Osteoblast (primary cell): ENCODE measurements around the gene EFNB2. TPM values are rescaled to one million over a fixed set of nuclear protein-coding genes. Genes with fewer than 3 reads are reported as not detected.

Source experiments
- DNase-seq: peaks from one replicate; pipeline ENCODE4 v3.0.0; 2011; ENCODE audit warnings: low spot score, mixed read lengths; ENCODE audit not compliant: insufficient read length; ENCODE audit errors: missing footprints
- H2AFZ ChIP-seq: 2 replicates; pipeline ENCODE4 v1.6.0; 2011; ENCODE audit warnings: mild to moderate bottlenecking, low read length
- H3K27ac ChIP-seq: 2 replicates; pipeline ENCODE4 v1.5.1; 2011; ENCODE audit warnings: mild to moderate bottlenecking, low read depth, low read length, moderate library complexity
- H3K27me3 ChIP-seq: 2 replicates; pipeline ENCODE4 v1.6.0; 2012; ENCODE audit warnings: mild to moderate bottlenecking, control low read depth, inconsistent platforms, low read length, moderate library complexity; ENCODE audit not compliant: insufficient read depth
- H3K36me3 ChIP-seq: 2 replicates; pipeline ENCODE4 v1.5.1; 2011; ENCODE audit warnings: mild to moderate bottlenecking, low read length, control low read depth, moderate library complexity; ENCODE audit not compliant: insufficient read depth
- H3K4me1 ChIP-seq: 2 replicates; pipeline ENCODE4 v1.5.1; 2011; ENCODE audit warnings: mild to moderate bottlenecking, low read length, control low read depth, moderate library complexity; ENCODE audit not compliant: insufficient read depth
- H3K4me2 ChIP-seq: 2 replicates; pipeline ENCODE4 v1.6.0; 2011; ENCODE audit warnings: mild to moderate bottlenecking, low read length; ENCODE audit not compliant: insufficient read depth
- H3K4me3 ChIP-seq: fragments of 200-600 bp; sonication (generic); 3 replicates; pipeline ENCODE4 v1.5.1; 2012; ENCODE audit warnings: mild to moderate bottlenecking, low read length, inconsistent platforms; ENCODE audit not compliant: insufficient read depth
- H3K79me2 ChIP-seq: 2 replicates; pipeline ENCODE4 v1.6.0; 2012; ENCODE audit warnings: mild to moderate bottlenecking, low read length, control low read depth, inconsistent platforms; ENCODE audit not compliant: insufficient read depth
- H3K9me3 ChIP-seq: 2 replicates; pipeline ENCODE4 v1.5.1; 2011; ENCODE audit warnings: low read depth, low read length, control low read depth
- H4K20me1 ChIP-seq: 2 replicates; pipeline ENCODE4 v1.6.0; 2012; ENCODE audit warnings: mild to moderate bottlenecking, low read length, control low read depth; ENCODE audit not compliant: insufficient read depth
- total RNA-seq: library from RNA; depleted of rRNA; stranded (reverse); fragments of >200 nt; gene quantifications from 2 replicates; pipeline ENCODE4 v1.2.3, GENCODE V29; 2012
- TF ChIP-seq, protein P1 (sequence below): IDR thresholded peaks from 2 replicates; pipeline ENCODE4 v1.5.1; 2011; ENCODE audit warnings: mild to moderate bottlenecking, low read depth, low read length, moderate library complexity; ENCODE audit errors: extremely low read depth

Gene EFNB2
- total RNA-seq, 1 donor: 17.0 TPM

GRCh38 chr13:106537521-106537920 is 2.1 kb upstream of the EFNB2 start:
- peaks cover 3% of the 10 kb centered on the region for H4K20me1 ChIP-seq
- no peaks in the 10 kb centered on the region for H3K27me3 ChIP-seq
- DNase-seq: no peak
- peaks cover 22% of the 10 kb centered on the region for H3K79me2 ChIP-seq
- H3K4me1 ChIP-seq: peaks cover 11% of the 10 kb centered on the region
- TF ChIP-seq, protein P1, sequence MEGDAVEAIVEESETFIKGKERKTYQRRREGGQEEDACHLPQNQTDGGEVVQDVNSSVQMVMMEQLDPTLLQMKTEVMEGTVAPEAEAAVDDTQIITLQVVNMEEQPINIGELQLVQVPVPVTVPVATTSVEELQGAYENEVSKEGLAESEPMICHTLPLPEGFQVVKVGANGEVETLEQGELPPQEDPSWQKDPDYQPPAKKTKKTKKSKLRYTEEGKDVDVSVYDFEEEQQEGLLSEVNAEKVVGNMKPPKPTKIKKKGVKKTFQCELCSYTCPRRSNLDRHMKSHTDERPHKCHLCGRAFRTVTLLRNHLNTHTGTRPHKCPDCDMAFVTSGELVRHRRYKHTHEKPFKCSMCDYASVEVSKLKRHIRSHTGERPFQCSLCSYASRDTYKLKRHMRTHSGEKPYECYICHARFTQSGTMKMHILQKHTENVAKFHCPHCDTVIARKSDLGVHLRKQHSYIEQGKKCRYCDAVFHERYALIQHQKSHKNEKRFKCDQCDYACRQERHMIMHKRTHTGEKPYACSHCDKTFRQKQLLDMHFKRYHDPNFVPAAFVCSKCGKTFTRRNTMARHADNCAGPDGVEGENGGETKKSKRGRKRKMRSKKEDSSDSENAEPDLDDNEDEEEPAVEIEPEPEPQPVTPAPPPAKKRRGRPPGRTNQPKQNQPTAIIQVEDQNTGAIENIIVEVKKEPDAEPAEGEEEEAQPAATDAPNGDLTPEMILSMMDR: no peak
- peaks cover 5% of the 10 kb centered on the region for H3K36me3 ChIP-seq
- H3K9me3 ChIP-seq: no peaks in the 10 kb centered on the region
- no peak overlapping the region for H3K4me2 ChIP-seq
- H3K27ac ChIP-seq: no peak overlapping the region
- H2AFZ ChIP-seq: no peak overlapping the region
- H3K4me3 ChIP-seq: no peak overlapping the region

- H2AFZ ChIP-seq: peak overlapping the region; percentile 21
- H3K4me1 ChIP-seq: peaks cover 11% of the 10 kb centered on the region
These were observed 977 bp upstream of the EFNB2 start for GRCh38 chr13:106536244-106537034.

GRCh38 chr13:106534639-106535551 is 567 bp downstream of the EFNB2 start:
- peaks cover 9% of the 10 kb centered on the region for H4K20me1 ChIP-seq
- peaks cover 48% of the 10 kb centered on the region for H3K79me2 ChIP-seq
- peaks cover 11% of the 10 kb centered on the region for H3K4me1 ChIP-seq
- peak overlapping the region; percentile 33 for H3K27ac ChIP-seq
- TF ChIP-seq, protein P1: no peak
- H3K9me3 ChIP-seq: no peaks in the 10 kb centered on the region
- no peaks in the 10 kb centered on the region for H3K36me3 ChIP-seq
- H3K27me3 ChIP-seq: no peaks in the 10 kb centered on the region
- peak overlapping the region; percentile 93 for H3K4me2 ChIP-seq
- peak overlapping the region; percentile 90 for H2AFZ ChIP-seq
- H3K4me3 ChIP-seq: peak overlapping the region; percentile 85
- peak; percentile 89 for DNase-seq

More at GRCh38 chr13:106536244-106537034, 977 bp upstream of the EFNB2 start:
- Histone ChIP-seq H3K79me2 (peaks cover 33% of the 10 kb centered on the region), H3K9me3 (no peaks in the 10 kb centered on the region), H3K27ac (no peak overlapping the region), H3K4me2 (peak overlapping the region; percentile 93), H3K36me3 (peaks cover 5% of the 10 kb centered on the region), H3K4me3 (peak overlapping the region; percentile 85), H4K20me1 (peaks cover 5% of the 10 kb centered on the region), H3K27me3 (no peaks in the 10 kb centered on the region)
- DNase-seq: peak; percentile 98
- TF ChIP-seq, protein P1: peak; percentile 98
